ENCODE measurements around the gene GRIN2A. TPM values are rescaled to one million over a fixed set of nuclear protein-coding genes. Genes with fewer than 3 reads are reported as not detected.

The GRIN2A gene
- total and polyA plus RNA-seq, 2 donors (not counting 3 experiments of a cell fraction or from before 2014, with no cell fraction given) = not detected

DNA sequence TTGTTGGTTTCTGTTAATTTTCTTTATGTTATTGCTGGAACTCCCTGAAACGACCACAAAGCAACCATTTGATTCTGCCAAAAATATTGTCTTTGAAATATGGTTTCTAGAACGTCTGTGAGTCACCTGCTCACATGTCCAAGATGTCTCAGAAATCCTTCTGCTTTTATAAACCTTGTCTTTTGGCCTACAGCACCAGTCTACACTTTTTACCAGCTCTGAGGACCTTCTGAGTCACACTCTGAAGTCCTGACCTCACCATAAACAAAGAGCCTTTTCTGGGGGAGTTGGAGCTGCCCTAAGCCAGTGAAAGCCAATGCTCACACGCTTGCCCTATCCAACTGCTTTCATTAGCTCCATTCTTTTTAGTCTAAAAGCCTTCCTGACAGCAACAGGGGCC is 55.5 kb downstream of the GRIN2A start:
- Histone ChIP-seq H3K79me2 (ENCODE audit: control insufficient read depth, insufficient read depth, low read length) (no peaks in the 10 kb centered on the region), H2AFZ (ENCODE audit: low read depth, low read length) (no peak overlapping the region), H3K4me1 (ENCODE audit: control insufficient read depth, extremely low read depth, insufficient read depth, low read length) (no peaks in the 10 kb centered on the region), H3K36me3 (ENCODE audit: control insufficient read depth in 2 of 2, extremely low read depth in 1 of 2, insufficient read depth in 2 of 2, low read length in 2 of 2) (no peaks in the 10 kb centered on the region), H3K27me3 (ENCODE audit: control insufficient read depth in 2 of 2, insufficient read depth in 2 of 2, low read length in 2 of 2) (no peaks in the 10 kb centered on the region), H4K20me1 (replicated peaks; ENCODE audit: control insufficient read depth, extremely low read depth, insufficient read depth, low read length) (no peaks in the 10 kb centered on the region), H3K9ac (replicated peaks; ENCODE audit: extremely low read depth, insufficient read depth, low read length) (no peak overlapping the region), H3K4me2 (ENCODE audit: insufficient read depth, low read length) (no peak overlapping the region), H3K9me1 (replicated peaks; ENCODE audit: control insufficient read depth, extremely low read depth, insufficient read depth, low read length) (no peaks in the 10 kb centered on the region), H3K4me3 (replicated peaks in 1 of 3; ENCODE audit: insufficient read depth in 1 of 3, low read depth in 1 of 3, low read length in 3 of 3) (no peak overlapping the region), H3K9me3 (replicated peaks; ENCODE audit: control insufficient read depth, insufficient read depth, low read length) (peaks cover 7% of the 10 kb centered on the region), H3K27ac (ENCODE audit: insufficient read depth, low read depth, low read length) (no peak overlapping the region)
- FAIRE-seq (no peak), DNase-seq (ENCODE audit: low read depth, low spot score) (no peak)
- ChIA-PET POLR2A (no interaction called here), CTCF (no interaction called here)
- dilution Hi-C loops (cut with MboI; ENCODE audit: extremely low pct_ligation_motif_present, low sequenced_read_pairs) (no loop called here), intact Hi-C loops (cut with micrococcal nuclease) (no loop called here)
- TF ChIP-seq JUN (IDR thresholded peaks at IDR 0.05; ENCODE audit: borderline replicate concordance, insufficient read depth, insufficient read length, low read depth) (no peak), FOS (IDR thresholded peaks at IDR 0.05; ENCODE audit: borderline replicate concordance, insufficient read depth, low read length) (no peak), EZH2 (IDR thresholded peaks at IDR 0.05; ENCODE audit: borderline replicate concordance, low read depth, low read length, severe bottlenecking) (no peak), POLR2AphosphoS5 (IDR thresholded peaks at IDR 0.05; ENCODE audit: insufficient read depth, low read depth, low read length) (no peak), MYC (IDR thresholded peaks at IDR 0.05; ENCODE audit: low read depth, low read length) (no peak), MAX (IDR thresholded peaks at IDR 0.05; ENCODE audit: insufficient read depth, insufficient read length) (no peak), GATA2 (IDR thresholded peaks at IDR 0.05; ENCODE audit: insufficient read depth, insufficient read length, low read depth, low read length) (no peak), POLR2A (IDR thresholded peaks at IDR 0.05; ENCODE audit: low read depth, low read length) (no peak), CTCF (IDR thresholded peaks at IDR 0.05; ENCODE audit: extremely low read depth in 1 of 2, insufficient read depth in 1 of 2, low read depth in 1 of 2, low read length in 2 of 2) (no peak)
- no TSS peak for BruUV-seq (replicated peaks)
